ENCODE results near the gene GRK7.

The GRK7 gene

GRCh38 chr3:141790171-141790570 is 27.0 kb downstream of the GRK7 start:
- DNase-seq, result no peak
- Histone ChIP-seq H3K4me3 (no peak overlapping the region), H3K9me3 (no peaks in the 10 kb centered on the region), H3K27me3 (no peaks in the 10 kb centered on the region), H3K36me3 (no peaks in the 10 kb centered on the region), H3K4me1 (no peaks in the 10 kb centered on the region), H3K27ac (no peak overlapping the region)
- intact Hi-C loops (cut with DNase I; ENCODE audit: low total_unique reads), result no loop called here
- no peak for TF ChIP-seq CTCF (IDR thresholded peaks at IDR 0.05)

- H3K27ac ChIP-seq, result no peak overlapping the region
- no peak overlapping the region for H3K4me3 ChIP-seq
- H3K36me3 ChIP-seq, result no peaks in the 10 kb centered on the region
- intact Hi-C loops (cut with DNase I; ENCODE audit: low total_unique reads), result no loop called here
- no peak for DNase-seq
- no peaks in the 10 kb centered on the region for H3K9me3 ChIP-seq
- peaks cover 0 to 16% (median 8%) of the 10 kb centered on the region in 4 donors for H3K4me1 ChIP-seq
- H3K27me3 ChIP-seq, result no peaks in the 10 kb centered on the region
- TF ChIP-seq CTCF (IDR thresholded peaks at IDR 0.05), result no peak
Observed at GRCh38 chr3:141792495-141792894, 29.3 kb downstream of the GRK7 start.

DNA sequence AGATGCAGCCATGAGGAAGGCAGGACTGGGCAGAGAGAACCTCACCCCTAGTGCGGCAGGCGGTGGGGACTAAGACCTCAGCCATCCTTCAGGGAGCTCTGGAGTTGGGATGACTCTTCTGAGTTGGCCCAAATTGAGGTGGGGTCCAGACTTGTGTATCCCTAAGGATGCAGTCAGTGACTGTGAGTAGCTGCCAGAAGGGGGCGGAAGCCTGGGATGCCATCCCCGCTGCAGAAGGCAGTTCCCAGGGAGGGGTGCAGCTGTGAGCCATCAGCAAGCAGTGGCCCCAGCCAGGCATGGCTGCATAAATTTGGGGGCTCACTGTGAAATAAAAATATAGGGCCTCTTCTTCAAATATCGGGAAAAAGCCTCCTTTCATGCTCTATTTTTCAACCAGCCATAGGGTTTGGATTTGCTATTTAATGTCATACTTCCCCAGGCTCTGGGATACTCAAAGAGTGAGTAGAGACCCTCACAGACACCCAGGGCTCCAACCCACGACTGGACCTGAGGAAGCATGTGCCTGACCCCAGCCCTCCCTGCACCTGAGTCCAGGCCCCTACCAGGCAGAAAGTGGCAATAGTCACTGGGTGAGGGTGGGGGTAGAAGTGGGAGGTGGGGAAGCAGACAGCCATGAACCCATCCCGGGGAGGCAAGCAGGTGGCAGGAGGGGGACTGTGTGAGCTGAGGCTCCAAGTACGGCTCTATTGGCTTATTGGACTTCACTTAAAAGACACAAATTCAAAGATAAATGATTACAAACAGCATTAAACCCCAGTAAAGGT is 30.5 kb downstream of the GRK7 start:
- H3K36me3 ChIP-seq, result no peaks in the 10 kb centered on the region
- no peak for TF ChIP-seq CTCF (IDR thresholded peaks at IDR 0.05)
- no peak overlapping the region for H3K4me3 ChIP-seq
- H3K9me3 ChIP-seq, result no peaks in the 10 kb centered on the region
- DNase-seq, result no peak
- H3K27me3 ChIP-seq, result no peaks in the 10 kb centered on the region
- intact Hi-C loops (cut with DNase I; ENCODE audit: low total_unique reads), result no loop called here
- peaks cover 0 to 28% (median 18%) of the 10 kb centered on the region in 4 donors for H3K4me1 ChIP-seq
- no peak overlapping the region for H3K27ac ChIP-seq

GRCh38 chr3:141795276-141795675 is 32.1 kb downstream of the GRK7 start:
- intact Hi-C loops (cut with DNase I; ENCODE audit: low total_unique reads), result no loop called here
- Histone ChIP-seq H3K27ac (no peak overlapping the region), H3K4me1 (peaks cover 0 to 31% (median 20%) of the 10 kb centered on the region in 4 donors), H3K27me3 (no peaks in the 10 kb centered on the region), H3K4me3 (no peak overlapping the region), H3K9me3 (no peaks in the 10 kb centered on the region), H3K36me3 (no peaks in the 10 kb centered on the region)
- no peak for TF ChIP-seq CTCF (IDR thresholded peaks at IDR 0.05)
- DNase-seq, result no peak

DNA sequence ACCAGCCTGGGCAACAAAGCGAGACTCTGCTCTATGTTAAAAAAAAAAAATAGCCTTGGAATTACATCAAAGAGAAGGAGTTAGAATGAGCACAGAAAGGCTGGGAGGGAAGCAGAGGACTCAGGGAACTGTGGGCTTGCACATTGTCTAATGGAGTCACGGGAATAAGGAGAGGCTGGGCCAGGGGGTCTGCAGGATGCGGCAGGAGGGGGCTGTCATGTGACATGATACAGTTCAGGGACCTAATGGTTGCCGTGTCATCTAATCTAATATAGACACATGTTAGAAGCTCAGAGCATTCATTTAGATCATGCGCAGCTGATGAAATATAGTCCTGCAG is 32.5 kb downstream of the GRK7 start:
- no peak for DNase-seq
- Histone ChIP-seq H3K27ac (no peak overlapping the region), H3K4me1 (peaks cover 0 to 31% (median 20%) of the 10 kb centered on the region in 4 donors), H3K9me3 (no peaks in the 10 kb centered on the region), H3K4me3 (no peak overlapping the region), H3K36me3 (no peaks in the 10 kb centered on the region), H3K27me3 (no peaks in the 10 kb centered on the region)
- no peak for TF ChIP-seq CTCF (IDR thresholded peaks at IDR 0.05)
- intact Hi-C loops (cut with DNase I; ENCODE audit: low total_unique reads), result no loop called here
